H1 (cell line): ENCODE results near the gene WDR45B. TPM values are rescaled to one million over a fixed set of nuclear protein-coding genes. Genes with fewer than 3 reads are reported as not detected.

Source experiments
- BRCA1 ChIP-seq: IDR thresholded peaks from 2 replicates; pipeline ENCODE4 v1.6.1; 2012; ENCODE audit warnings: low read depth, low read length, improper control_type of control experiment
- CBX5 ChIP-seq: fragments of 300-800, 300-1000 bp; sonication (generic); IDR thresholded peaks from 2 replicates; pipeline ENCODE4 v1.7.1; 2016; ENCODE audit warnings: antibody characterized with exemption, low read length, low read depth
- KDM1A ChIP-seq: fragments of 200-600, 300-600 bp; sonication (generic); IDR thresholded peaks from 2 replicates; pipeline ENCODE4 v1.7.1; 2016; ENCODE audit warnings: mild to moderate bottlenecking, low read length, borderline replicate concordance
- TAF1 ChIP-seq: IDR thresholded peaks from 2 replicates; pipeline ENCODE4 v1.6.1; 2011; ENCODE audit warnings: mild to moderate bottlenecking, low read depth, low read length
- polyA plus RNA-seq, 7 experiments: library from polyadenylated mRNA; depleted of rRNA in 3 of 7; stranded (reverse) in 5 of 7; unstranded in 2 of 7; fragments of >200 nt in 5 of 7; fragments of 200-250 nt in 2 of 7; gene quantifications; 1 replicate in 5 of 7; 2 replicates in 1 of 7; 4 replicates in 1 of 7; pipeline versions ENCODE4 v1.2.1 to v1.2.3, GENCODE V29; 2011 to 2013; ENCODE audit warnings: missing spikeins in 2 of 7, mixed read lengths in 2 of 7
- total RNA-seq: library from RNA; stranded (reverse); fragmentation: NEBNext Ultra II Directional; extraction: Animal tissue kit (Norgen Biotek cat#: 25700); gene quantifications from 2 replicates; pipeline ENCODE4 v1.2.1, GENCODE V29; 2021

Gene WDR45B
- total and polyA plus RNA-seq, 2 of the 8 experiments (the other 6 are each of a cell fraction or from before 2014, with no cell fraction given), result 82.0 to 100 TPM

- TF ChIP-seq BRCA1 (no peak), TAF1 (no peak), KDM1A (no peak), CBX5 (no peak)
Observed at GRCh38 chr17:82663381-82664275, 15.4 kb upstream of the WDR45B start (continued).
